Ammon's horn (tissue), 1 donor: ENCODE measurements around the gene HOMEZ.
"Not testable (repeated sequence)": the region's sequence is repeated elsewhere in the genome, so short reads cannot be mapped to it uniquely, and the experiment has no call there.

ENCODE experiments used
- DNase-seq: peaks from one replicate; pipeline ENCODE4 v3.0.0-alpha.2; 2016; ENCODE audit warnings: low spot score

HOMEZ gene

DNA sequence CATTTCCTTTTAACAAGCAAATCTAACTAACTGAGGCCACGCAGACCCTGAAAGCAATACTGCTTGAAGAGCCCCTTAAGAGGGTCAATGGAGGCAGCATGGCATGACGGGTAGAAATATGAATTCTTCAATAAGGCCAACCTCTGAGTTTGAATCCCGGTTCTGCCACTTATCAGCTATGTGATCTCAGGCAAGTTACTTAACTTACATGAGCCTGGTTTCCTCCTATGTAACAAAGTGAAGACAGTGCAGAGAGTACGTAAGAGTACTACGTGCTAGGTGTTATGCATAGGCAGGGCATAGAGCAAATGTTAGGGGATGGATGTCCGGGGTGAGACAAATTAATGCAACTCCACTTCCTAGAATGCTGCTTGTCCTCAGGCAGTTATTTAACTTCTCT is 4.7 kb downstream of the HOMEZ start:
- DNase-seq: no peak

DNA sequence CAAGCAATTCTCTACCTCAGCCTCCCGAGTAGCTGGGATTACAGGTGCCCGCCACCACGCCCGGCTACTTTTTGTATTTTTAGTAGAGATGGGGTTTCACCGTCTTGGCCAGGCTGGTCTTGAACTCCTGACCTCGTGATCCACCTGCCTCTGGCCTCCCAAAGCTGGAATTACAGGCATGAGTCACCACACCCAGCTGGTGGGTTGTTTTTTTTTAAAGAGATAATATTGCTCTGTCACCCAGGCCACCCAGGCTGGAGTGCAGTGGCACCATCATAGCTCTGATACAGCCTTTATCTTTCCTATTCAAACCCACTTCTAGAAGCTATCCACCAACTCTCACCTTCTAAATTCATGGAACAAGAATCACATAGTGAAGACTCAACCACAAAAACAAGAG is 8.0 kb downstream of the HOMEZ start:
- not testable (repeated sequence) for DNase-seq

GRCh38 chr14:23277189-23277588 is 8.7 kb downstream of the HOMEZ start:
- DNase-seq: no peak

DNA sequence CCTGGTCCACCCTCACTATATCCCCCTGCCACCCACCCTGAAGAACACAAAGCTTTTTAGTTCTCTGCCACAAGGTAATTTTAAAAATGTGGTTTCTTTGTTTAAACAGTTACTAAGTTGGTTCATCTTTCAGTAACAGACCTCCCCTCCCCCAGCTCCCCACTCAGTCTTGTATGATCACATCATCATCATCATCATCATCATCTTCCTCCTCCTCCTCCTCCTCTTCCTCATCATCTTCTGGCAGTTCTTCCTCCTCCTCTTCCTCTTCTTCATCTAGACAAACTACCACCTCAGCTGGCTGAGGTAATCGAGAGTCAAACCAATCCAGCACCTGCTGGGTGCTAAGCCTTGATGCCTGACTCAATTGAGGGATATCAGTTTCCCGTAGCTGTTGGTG is 10.5 kb downstream of the HOMEZ start:
- no peak for DNase-seq

- DNase-seq: no peak
These were observed 16.7 kb downstream of the HOMEZ start for GRCh38 chr14:23269193-23269592.

DNA sequence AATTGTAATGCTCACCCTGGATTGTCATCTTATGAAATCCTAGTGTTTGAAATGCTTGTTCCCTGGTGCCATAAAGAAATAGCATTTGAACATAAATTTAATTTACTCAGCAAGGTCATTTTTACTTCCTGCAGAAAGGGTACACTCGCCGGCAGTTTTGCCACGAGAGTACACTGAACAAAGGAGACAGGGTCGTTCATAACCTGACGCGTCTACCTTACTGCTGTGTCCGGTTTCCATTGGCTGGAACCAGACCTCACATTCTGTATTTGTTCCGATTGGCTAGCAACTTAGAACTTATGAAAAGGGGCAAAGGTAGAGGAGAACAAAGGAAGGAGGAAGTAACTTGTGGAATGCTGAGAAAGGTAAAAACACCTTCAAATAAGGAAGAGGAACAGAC is 25.1 kb downstream of the HOMEZ start:
- not testable (repeated sequence) for DNase-seq

- DNase-seq: no peak
These were observed 26.5 kb downstream of the HOMEZ start for GRCh38 chr14:23259426-23259825.

- DNase-seq: no peak
These were observed 27.7 kb downstream of the HOMEZ start for GRCh38 chr14:23258256-23258655.

DNA sequence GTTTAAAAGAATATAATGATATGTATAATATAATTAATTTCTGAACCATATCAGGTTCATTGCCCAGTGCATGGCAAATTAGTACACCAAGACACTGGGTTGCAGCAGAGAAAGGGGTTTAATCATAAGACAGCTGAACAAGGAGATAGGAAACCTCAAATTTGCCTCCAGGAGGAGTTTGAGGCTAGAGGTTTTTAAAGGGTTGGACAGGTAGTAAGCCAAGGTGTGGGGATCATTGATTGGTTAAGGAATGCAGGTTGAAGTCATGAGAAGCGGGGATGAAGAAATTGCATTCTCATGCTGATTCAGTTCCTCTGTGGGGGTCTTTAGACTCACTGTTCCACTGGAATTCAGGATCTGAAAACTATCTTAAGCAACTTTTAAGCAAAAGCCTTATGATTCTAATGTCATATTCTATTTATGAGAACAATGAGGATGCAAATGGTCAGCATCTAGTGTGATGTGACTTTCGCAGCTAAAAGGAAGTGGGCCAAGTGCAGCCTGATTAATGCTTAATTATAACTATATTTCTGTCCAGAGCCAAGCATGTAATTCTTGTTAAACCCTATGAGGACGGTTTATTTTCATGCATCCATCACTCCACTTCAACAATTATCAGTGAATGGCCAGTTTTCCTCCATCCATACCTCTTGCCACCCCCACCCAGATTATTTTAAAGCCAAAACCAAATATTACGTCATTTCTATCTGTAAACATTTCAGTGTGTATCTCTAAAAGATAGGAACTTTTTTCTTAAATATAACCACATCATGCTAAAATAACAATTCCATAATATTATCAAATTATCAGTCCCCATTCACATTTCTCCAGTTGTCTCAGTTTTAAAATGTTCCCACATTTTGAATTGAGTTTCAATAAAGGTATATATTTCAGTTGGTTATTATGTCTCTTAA is 33.3 kb downstream of the HOMEZ start:
- no peak for DNase-seq

GRCh38 chr14:23252006-23252405 is 33.9 kb downstream of the HOMEZ start:
- DNase-seq: no peak

GRCh38 chr14:23249824-23250223 is 36.1 kb downstream of the HOMEZ start:
- DNase-seq: no peak

GRCh38 chr14:23248601-23249000 is 37.3 kb downstream of the HOMEZ start:
- no peak for DNase-seq

GRCh38 chr14:23245282-23245681 is 40.6 kb downstream of the HOMEZ start:
- DNase-seq: no peak

- DNase-seq: no peak
These were observed 42.9 kb downstream of the HOMEZ start for GRCh38 chr14:23243066-23243465.

DNA sequence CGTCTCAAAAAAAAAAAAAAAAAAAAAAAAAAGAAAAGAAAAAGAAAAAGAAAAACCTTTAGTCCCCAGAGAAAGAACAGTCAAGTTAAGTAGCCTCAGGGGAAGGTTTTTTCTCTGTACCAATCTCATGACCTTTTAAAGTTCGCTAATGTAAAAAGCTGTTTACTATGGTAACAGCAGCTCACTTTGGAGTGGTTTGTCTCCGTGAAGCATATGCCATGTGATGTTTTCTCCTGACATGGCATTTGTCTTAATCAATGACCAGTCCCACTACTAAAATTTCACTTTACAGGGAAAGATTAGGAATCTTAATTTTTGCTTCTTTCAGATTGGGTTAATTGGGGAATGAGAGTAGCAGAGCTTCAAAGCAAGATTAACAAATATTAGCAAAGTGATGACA is 43.9 kb downstream of the HOMEZ start:
- no peak for DNase-seq

- DNase-seq: not testable (repeated sequence)
These were observed 44.7 kb downstream of the HOMEZ start for GRCh38 chr14:23241061-23241715.

DNA sequence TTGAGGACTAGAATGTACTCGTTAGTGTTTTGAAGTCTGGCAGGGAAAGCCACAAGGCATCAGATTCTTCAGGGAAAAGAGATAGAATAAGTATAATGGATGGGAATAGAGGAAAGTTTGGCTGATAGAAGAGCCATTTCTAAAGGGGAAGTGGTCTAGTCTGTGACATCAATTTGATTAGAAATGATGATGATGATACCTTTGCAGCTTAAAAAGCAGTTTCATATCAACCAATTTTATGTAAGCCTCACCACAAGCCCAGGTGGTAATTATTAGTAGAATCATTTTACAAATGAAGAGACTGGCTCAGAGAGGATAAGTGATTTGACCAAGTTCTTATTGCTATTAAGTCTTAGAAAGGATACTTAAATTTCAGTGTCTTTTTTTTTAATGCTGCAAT is 45.3 kb downstream of the HOMEZ start:
- DNase-seq: no peak

DNA sequence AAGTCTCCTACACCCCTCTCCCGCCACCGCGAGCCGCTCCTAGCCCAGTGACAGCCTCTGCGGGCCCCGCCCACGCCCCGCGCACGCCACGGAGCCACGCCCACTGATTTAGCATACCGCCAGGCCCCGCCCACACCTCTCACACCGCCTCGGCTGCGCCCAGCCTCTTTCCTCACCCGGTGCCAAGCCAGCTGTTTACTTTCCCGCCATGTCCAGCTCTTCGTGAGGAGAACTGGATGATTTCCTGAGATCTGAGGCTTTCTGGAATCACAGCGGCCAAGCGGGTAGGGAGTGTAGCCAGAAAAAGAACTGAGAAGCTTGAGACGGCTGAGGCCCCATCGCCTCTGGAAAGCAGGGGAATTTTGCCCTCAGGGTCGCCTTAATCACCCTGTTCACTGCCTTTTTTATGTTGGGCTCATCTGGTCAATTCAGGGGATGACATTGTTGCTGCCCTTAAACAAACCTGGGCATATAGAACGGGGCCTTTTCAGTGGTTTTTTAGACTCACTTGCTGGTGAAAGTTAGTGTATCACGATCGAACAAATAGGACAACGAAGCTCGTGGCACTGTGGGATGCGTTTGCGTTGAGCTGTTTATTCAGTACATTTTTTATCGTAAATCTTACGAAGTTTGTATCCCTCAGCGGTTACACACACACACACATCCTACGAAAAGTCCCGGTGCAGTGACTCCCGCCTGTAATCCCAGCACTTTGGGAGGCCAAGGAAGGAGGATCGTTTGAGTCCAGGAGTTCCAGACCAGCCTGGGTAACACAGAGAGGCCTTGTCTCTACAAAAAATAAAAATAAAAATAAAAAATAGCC is 47.9 kb downstream of the HOMEZ start, which contains the start of gene RNF212B:
RNF212B (plus strand) TSS at position 165 of the 823 bp plus-strand sequence. CDS start 2,410 bp downstream, outside the sequence.
- DNase-seq: peak; percentile 87

GRCh38 chr14:23232241-23232808 is 53.6 kb downstream of the HOMEZ start:
- DNase-seq: not testable (repeated sequence)

GRCh38 chr14:23228812-23229211 is 57.1 kb downstream of the HOMEZ start:
- no peak for DNase-seq

- no peak for DNase-seq
These were observed 58.4 kb downstream of the HOMEZ start for GRCh38 chr14:23227566-23227965.

DNA sequence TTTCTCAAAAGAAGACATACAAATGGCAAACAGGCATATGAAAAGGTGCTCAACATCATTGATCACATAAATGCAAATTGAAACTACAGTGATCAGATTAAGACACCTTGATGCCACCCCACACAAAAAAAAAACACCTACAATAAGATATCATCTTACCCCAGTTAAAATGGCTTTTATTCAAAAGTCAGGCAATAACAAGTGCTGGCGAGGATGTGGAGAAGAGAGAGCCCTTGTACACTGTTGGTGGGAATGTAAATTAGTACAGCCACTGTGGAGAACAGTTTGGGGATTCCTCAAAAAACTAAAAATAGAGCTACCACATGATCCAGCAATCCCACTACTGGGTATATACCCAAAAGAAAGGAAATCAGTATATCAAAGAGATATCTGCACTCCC is 61.0 kb downstream of the HOMEZ start:
- DNase-seq: not testable (repeated sequence)
